ENCODE data around the gene MGAT4A.
A peak's percentile ranks its signal among the peaks of the same experiment; 100 is the strongest.

The MGAT4A gene

DNA sequence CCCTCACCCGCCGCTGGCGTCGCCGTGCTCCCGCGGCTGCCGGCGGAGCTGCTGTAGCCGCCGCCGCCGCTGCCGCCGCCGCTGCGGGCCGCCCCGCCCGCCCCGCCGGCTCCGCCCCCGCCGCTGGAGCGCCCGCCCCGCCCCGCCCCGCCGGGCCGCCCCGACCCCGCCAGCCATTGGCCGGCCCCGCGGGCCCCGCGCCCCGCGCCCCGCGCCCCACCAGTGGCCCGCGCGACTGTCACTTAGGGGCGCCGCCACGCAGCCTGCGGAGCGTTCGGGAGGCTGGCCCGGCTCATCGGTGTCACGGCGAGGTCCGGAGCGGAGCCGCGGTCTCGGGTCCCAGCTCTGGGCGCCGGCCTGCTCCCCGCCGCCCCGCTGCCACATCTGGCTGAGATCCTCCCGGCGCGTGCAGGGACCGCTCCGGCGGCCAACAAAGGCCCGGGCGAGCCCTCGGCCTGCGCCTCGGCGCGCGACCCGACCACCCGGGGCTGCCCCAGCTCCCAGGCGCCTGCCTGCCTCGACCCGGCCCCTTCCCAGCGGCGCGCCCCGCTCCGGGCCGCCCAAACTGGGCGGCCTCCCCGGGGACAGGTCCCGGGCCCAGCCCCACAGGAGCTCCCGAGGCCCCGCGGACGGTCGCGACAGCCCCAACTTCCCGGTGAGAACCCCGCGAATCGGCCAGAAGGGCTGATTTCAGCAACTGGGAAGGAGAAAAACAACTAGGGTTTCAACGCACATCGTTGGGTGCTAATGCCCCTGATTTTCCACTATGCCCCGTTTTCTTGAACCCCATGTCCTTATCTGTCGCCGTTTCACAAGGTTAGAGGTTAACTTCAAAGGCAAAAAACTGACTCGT is at the start of gene MGAT4A:
Gene MGAT4A, minus strand, starts transcription at position 92 of the 853 bp plus-strand sequence. CDS start 4,800 bp downstream, outside the sequence.
- DNase-seq (ENCODE audit: low read depth): peak; percentile 57

DNA sequence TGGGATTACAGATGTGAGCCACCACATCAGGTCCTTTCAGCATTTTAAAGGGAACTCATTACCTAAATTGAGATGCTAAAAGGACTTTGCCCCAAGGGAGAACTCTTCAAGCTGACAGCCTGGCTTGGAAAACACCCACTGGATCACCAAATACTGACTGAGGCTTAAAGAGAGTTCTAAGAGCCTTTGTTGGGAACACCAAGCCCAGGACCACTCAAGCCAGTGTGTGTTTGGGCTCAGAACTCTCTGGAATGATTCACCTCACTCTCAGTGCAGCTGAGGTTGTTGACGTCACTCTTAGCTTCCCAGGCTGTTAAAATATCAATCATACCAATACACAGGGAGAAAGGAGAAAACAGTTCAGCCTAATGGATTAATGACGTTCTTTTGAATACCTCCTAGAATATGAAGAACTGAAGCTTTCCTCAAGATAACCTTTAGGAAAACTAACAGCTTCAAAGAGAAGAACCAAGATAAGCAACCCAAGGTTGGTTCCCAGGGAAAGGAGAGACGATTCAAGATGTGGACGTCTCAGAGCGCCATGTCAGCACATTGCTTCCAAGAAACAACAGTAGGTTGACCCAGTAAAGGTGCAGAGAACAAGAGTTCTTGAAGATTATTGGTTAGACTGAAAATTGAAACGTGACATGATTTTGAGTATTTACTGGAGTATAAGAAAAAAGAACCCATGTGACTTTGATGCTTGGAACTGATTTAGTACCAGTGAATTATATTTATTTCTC is 48.0 kb upstream of the MGAT4A start:
- DNase-seq (ENCODE audit: low read depth): no peak

DNA sequence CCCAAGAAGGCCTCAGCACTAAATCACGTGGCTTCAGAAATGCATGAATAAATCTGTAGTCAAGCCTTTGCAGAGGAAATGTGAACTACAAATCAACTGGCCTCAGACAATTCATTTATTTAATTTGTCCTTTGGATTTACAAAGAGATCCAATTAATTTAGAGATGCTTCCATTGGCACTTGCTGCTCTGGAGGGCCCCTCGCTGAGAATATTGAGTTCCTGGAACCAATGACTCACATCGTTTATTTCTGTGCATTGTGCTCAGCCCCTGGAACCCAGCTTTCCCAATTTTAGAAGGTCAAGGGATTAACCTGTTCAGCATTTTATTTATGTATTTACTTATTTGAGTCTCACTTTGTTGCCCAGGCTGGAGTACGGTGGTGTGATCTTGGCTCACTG is 47.2 kb upstream of the MGAT4A start:
- no peak for DNase-seq (ENCODE audit: low read depth)

GRCh38 chr2:98777710-98778109 is 46.8 kb upstream of the MGAT4A start:
- no peak for DNase-seq (ENCODE audit: low read depth)

GRCh38 chr2:98777076-98777475 is 46.1 kb upstream of the MGAT4A start:
- DNase-seq (ENCODE audit: low read depth): no peak

GRCh38 chr2:98776136-98776535 is 45.2 kb upstream of the MGAT4A start:
- DNase-seq (ENCODE audit: low read depth): no peak

DNA sequence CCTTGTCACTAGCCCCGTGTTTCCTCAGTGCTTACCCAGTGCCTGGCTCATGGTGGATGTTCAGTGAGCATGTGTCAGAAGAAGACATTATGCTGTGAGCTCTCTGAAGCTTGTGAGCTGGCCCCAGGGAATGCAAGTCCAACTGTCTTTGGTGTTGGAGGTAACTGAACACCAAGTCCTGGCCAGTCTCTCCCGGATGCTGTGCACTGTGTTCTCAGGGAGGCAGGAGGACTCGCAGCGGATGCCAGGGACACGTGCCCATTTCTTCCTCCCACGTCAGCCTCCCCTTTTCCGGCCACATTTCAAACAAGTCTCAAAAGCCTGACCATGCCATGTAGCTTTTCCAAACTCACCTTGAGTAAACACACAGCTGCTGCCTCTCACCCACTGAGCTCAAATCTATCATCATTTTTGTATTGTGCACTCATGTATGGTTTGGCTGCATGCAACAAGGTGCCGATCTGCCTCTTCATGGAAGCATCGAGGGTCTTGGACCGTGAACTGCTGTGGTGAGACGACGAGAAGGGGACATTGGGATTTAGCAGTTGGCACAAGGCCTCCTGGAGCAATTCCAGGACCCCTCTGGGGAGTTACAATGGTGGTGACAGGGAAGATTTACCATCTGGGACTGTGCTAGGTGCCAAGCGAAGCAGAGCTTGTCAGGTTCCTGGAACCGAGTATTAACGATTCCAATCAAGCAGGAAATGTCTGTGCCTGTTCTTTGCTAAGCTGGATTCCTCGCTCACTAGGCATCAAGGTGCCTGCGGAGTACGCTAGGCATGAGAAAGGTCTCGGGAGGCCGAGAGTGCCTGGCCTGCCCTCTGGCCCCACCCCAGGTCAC is 44.4 kb upstream of the MGAT4A start:
- no peak for DNase-seq (ENCODE audit: low read depth)

DNA sequence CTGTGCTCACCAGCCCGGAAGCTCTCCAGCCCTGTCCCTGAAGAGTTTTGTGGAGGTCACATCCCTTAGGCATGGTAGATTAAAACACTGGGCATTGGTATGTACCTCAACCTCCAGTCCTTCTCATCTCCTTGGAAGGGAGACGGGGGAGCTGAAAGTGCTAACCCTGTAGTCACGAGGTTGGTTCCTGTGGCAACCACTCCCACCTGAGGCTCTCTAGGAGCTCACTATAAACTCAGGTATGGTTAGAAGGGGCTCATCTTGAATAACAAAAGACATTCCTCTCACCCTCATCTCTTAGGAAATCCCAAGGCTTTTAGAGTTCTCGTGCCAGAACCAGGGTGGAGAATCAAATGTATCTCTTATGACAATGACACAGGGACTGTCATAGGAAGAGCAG is 43.0 kb upstream of the MGAT4A start:
- no peak for DNase-seq (ENCODE audit: low read depth)

- no peak for DNase-seq (ENCODE audit: low read depth)
Measured at GRCh38 chr2:98773169-98773568, 42.2 kb upstream of the MGAT4A start.

DNA sequence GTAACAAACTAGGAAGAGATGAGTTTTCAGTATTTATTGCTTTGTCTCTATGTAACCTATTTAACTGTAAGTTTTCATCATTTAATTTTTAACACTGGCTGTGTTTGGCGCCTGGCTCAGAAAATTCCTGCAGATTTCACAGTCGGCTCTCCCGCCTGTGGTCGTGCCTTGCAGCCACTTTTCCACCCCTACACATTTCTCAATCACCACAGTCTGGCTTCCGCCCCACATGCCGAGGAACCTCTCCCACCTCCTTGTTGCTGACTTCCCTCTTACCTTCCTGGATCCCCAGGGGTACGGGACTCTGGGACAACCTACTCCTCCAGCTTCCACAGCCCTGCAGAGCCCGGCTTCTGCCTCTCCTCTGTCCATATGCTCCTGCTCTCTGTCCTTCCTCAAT is 41.6 kb upstream of the MGAT4A start:
- no peak for DNase-seq (ENCODE audit: low read depth)

DNA sequence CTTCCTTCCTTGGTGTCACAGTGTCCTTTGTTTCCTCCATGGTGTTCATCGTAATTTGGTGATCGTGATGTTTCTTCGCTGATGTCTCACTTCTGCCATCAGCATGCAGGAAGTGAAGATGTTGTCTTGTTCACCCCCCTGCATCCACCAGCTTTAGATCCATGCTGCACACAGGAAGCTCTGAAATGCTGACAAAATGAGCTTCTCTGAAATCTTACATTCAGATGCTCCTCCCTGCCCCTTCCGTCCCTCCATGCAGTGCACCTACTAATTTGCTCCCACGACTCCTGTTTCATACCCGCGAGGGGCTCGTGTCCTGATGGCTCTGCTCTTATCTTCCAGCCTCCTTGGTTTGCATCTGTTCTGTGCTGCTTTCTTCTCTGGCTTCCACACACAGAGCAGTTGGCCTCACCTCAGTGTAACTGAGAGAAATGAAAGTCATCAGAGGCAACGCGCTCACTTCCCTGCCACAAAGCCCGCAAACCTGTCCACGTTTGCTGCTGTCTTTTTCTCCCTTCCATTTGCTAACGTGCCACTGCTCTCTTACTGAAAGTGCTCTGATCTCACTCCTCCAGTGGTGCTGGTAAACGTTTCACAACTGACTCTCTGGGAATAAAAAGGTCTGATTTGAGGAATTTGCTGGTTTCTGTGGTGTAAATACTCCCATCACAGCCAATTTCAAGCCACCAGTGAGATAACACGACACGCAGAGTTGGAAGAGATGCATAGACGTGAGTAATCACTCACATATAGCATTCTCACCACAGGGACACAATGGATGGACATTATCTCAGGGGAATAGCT is 41.0 kb upstream of the MGAT4A start:
- peak; percentile 43 for DNase-seq (ENCODE audit: low read depth)

DNA sequence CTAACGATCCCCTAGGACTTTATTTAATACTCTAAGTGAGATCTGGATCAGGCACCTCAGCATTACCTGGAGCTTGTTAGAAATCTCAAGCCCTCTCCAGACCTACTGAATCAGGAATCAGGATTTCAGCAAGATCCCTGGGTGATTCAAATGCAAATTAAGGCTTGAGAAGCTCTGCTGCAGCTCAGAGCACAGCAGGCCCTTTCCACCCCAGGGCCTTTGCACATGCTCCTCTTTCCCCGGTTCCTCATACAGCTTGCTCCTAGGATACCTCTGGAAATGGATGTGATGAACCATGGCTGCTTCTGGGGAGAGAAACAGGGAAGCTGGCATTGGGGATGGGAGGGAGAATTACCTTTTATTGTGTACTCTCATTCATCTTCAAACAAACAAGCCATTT is 40.3 kb upstream of the MGAT4A start:
- no peak for DNase-seq (ENCODE audit: low read depth)

DNA sequence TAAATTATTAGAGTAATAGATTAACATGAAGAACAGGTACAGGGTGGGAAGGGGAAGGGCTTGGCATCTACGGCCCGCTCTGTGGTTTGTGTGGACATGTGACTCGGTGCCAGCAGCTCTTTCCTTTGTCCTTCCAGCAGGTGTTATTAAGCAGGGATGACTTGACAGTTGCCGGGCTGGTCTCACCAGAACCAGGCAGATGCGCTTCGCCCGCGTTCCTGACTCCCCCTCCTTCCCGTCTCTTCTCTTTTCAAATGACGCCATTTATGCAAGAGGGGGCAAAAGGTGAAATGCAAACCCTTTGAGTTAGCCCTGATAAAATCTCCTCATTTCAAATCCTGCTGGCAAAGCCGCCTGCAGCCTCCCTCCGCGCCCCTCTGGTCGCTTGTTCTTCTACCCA is 38.9 kb upstream of the MGAT4A start:
- DNase-seq (ENCODE audit: low read depth): no peak

DNA sequence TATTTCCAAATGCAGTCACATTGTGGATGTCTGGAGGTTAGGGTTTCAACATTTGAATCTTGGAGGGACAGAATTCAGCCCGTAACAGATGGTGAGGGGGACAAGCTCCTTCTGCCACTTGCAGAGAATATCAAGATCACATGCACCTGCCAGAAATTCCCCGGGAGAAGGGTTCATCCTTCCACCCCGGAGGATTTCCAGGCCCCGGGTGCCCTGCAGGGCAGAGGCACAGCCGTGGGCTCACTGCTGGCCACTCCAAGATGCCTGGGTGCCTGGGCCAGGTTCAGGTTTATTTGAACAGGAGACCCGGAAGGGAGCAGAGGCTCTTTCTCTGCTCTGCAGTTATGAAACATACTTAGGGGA is 38.2 kb upstream of the MGAT4A start:
- no peak for DNase-seq (ENCODE audit: low read depth)

DNA sequence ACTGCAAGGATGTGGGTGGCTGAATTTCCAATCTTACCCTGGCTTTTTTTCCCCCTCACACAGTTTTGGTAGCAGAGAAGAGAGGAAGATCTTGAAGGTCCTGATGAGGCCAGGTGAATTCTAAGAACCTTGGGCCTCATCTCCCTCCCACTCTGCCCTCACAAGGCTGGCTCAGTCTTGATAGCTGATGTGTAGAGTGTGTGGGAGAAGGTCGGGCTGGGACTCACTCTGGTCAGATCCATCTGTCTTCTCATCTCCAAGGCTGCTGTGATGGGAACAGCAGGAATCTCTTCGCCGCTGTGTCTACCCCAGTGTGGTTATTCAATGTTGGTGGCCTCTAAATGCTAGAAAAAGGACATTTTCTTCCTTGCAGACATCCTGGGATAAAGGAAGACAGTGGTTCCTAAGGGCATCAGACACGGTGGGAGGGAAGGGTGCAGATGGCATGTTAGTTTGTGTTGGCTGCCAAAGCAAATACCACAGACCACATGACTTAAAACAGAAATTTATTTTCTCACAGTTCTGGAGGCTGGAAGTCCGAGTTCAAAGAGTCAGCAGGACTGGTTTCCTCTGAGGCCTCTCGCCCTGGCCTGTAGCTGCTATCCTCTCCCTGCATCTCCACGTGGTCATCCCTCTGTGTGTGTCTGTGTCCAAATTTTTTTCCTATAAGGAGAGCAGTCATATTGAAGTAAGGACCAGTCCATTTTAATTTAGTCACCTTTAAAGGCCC is 37.6 kb upstream of the MGAT4A start:
- no peak for DNase-seq (ENCODE audit: low read depth)

DNA sequence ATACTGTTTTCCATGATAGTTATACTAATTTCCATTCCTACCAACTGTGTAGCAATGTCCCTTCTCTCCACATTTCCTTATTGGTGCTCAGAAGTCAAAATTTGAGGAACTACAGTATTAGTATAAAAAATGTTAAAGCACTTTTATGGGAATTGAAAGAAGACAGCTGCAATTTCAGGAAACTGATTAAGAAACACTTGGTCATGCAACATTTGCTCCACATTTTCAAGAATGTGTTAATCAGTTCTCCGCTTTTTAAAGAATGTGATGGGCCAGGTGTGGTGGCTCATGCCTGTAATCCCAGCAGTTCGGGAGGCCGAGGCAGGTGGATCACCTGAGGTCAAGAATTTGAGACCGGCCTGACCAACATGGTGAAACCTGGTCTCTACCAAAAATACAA is 33.6 kb upstream of the MGAT4A start:
- no peak for DNase-seq (ENCODE audit: low read depth)

DNA sequence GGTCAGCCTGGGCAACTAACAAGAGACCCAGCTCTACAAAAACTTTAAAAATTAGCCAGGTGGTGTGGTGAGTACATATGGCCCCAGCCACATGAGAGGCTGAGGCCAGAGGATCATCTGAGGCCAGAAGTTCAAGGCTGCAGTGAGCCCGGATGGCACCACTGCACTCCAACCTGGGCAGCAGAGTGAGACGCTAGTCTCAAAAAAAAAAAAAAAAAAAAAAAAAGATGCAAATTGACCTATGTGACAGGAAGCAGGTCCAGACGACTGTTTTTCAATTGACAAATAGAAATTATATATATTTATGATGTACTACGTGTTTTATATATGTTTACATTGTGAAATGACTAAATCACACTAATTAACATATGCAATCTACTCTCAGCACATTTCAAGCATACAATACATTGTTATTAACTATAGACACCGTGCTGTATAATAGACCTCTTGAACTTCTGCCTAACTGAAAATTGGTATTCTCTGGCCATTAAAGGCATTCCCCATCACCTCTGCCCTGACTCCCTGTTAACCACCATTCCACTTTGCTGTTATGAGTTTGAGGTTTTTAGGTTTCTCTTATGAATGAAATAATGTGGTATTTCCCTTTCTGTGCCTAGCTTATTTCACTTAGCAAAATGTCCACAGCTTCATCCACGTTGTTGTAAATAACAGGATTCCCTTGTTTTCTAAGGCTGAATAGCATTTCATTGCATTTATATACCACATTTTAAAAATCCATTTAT is 32.4 kb upstream of the MGAT4A start:
- no peak for DNase-seq (ENCODE audit: low read depth)

- DNase-seq (ENCODE audit: low read depth): no peak
Measured at GRCh38 chr2:98761909-98762308, 31.0 kb upstream of the MGAT4A start.

DNA sequence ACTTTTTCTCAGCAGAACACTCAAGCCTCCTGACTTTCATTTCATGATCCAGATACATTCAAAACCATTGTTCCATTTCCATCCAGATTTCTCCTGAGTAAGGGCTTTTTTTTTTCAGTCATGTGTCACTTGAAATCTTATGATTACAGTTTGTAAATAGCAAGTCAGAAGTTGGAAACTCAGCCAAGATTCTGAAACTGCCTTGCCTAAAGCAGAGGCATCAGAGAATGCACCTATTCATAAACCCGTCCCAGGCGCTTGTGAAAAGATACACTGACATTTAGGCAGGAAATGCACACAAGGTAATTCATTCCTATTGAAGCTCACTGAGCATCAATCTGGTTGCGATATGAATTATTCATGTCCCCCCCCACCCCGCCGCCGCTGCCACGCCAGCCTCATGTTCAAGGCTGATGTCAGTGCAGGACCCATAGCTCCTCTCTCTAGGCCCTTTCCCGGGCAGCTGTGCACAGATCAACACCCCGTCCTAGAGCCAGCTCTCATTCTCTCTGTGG is 30.4 kb upstream of the MGAT4A start:
- no peak for DNase-seq (ENCODE audit: low read depth)
